ENCODE data around the gene SPAG5. TPM values are rescaled to one million over a fixed set of nuclear protein-coding genes. Genes with fewer than 3 reads are reported as not detected.

The SPAG5 gene
- total RNA-seq, 3 donors from 2014 or later (not counting 1 experiment from before 2014, with no cell fraction given): 18.0 to 19.6 (median 19.3) TPM

DNA sequence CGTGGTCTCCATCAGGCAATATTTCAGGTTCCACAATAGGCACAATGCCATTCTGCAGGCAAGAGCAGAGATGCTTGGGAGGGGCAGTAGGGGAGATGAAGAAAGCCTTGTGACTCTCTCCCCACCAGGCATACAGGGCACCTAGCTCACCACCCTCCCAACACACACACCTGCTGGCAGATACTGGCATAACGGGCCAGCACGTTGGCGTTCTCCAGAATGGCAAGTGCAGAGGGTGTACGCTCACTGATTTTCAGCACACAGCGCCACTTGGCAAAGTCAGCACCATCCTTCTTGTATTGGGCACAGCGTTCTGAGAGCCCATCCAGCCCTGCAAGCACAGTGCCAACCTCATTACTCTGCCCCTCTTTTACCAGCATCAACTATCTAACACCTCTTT lies 24.3 kb downstream of the SPAG5 start:
- Mint-ChIP-seq H3K27me3 (ENCODE audit: low read depth in 2 of 2) (no peaks in the 10 kb centered on the region), H3K4me3 (no peak overlapping the region), H3K27ac (no peak overlapping the region), H3K9me3 (no peaks in the 10 kb centered on the region), H3K4me1 (peaks cover 43 to 48% of the 10 kb centered on the region in 2 donors), H3K36me3 (no peaks in the 10 kb centered on the region)
- 94% methylated on average over 7 of the region's 7 CpGs for WGBS (ENCODE audit: insufficient coverage)
- no peaks in the 10 kb centered on the region for H3K36me3 ChIP-seq (ENCODE audit: control insufficient read depth, insufficient read depth, low read length)
- intact Hi-C loops (cut with micrococcal nuclease): no loop called here
- H3K4me1 ChIP-seq (ENCODE audit: control insufficient read depth, insufficient read depth, low read length): peaks cover 38% of the 10 kb centered on the region
- TF ChIP-seq, protein P1, sequence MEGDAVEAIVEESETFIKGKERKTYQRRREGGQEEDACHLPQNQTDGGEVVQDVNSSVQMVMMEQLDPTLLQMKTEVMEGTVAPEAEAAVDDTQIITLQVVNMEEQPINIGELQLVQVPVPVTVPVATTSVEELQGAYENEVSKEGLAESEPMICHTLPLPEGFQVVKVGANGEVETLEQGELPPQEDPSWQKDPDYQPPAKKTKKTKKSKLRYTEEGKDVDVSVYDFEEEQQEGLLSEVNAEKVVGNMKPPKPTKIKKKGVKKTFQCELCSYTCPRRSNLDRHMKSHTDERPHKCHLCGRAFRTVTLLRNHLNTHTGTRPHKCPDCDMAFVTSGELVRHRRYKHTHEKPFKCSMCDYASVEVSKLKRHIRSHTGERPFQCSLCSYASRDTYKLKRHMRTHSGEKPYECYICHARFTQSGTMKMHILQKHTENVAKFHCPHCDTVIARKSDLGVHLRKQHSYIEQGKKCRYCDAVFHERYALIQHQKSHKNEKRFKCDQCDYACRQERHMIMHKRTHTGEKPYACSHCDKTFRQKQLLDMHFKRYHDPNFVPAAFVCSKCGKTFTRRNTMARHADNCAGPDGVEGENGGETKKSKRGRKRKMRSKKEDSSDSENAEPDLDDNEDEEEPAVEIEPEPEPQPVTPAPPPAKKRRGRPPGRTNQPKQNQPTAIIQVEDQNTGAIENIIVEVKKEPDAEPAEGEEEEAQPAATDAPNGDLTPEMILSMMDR (IDR thresholded peaks at IDR 0.05): no peak
- no peak overlapping the region for H3K27ac ChIP-seq (ENCODE audit: low read length)
- no peaks in the 10 kb centered on the region for H3K9me3 ChIP-seq (ENCODE audit: control insufficient read depth, insufficient read depth, low read length)
- ATAC-seq (no peak), DNase-seq (peak in 1 of 2 donors; percentile 40)
- no peak overlapping the region for H3K4me3 ChIP-seq (ENCODE audit: low read length)
- H3K27me3 ChIP-seq (ENCODE audit: control insufficient read depth, insufficient read depth, low read length): no peaks in the 10 kb centered on the region

DNA sequence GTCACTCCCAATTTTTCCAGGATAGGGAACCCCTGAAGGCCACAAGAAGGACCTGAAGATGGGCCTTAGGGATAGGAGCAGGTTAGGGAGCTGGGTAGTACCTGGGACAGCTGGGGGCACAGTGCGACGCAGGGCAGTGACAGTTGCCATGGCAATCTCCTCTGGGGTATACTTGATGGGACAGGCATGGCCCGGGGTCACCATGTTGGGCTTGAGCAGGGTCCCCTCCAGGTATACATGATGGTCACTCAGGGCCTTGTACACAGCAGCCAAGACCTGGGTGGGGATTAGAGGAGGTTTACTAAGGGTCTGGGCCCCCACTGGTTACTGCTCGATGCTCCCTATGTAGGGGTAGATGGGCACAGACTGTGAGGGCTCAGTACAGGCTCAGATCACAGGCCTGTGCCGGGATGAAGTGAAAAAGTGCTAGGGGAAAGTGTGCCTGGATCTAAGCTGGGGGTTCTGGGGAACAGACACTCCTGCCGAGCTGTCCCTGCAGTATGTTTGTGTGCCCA lies 24.8 kb downstream of the SPAG5 start:
- ATAC-seq: no peak
- Mint-ChIP-seq H3K27ac (no peak overlapping the region), H3K27me3 (ENCODE audit: low read depth in 2 of 2) (no peaks in the 10 kb centered on the region), H3K36me3 (no peaks in the 10 kb centered on the region), H3K4me1 (peaks cover 45 to 50% of the 10 kb centered on the region in 2 donors), H3K4me3 (no peak overlapping the region), H3K9me3 (no peaks in the 10 kb centered on the region)
- Histone ChIP-seq H3K4me3 (ENCODE audit: low read length) (no peak overlapping the region), H3K4me1 (ENCODE audit: control insufficient read depth, insufficient read depth, low read length) (peaks cover 38% of the 10 kb centered on the region), H3K9me3 (ENCODE audit: control insufficient read depth, insufficient read depth, low read length) (no peaks in the 10 kb centered on the region), H3K27me3 (ENCODE audit: control insufficient read depth, insufficient read depth, low read length) (no peaks in the 10 kb centered on the region), H3K36me3 (ENCODE audit: control insufficient read depth, insufficient read depth, low read length) (no peaks in the 10 kb centered on the region), H3K27ac (ENCODE audit: low read length) (no peak overlapping the region)
- WGBS (ENCODE audit: insufficient coverage): 98% methylated on average over 6 of the region's 6 CpGs
- intact Hi-C loops (cut with micrococcal nuclease): no loop called here
- TF ChIP-seq, protein P1 (IDR thresholded peaks at IDR 0.05): no peak
- no peak for DNase-seq

DNA sequence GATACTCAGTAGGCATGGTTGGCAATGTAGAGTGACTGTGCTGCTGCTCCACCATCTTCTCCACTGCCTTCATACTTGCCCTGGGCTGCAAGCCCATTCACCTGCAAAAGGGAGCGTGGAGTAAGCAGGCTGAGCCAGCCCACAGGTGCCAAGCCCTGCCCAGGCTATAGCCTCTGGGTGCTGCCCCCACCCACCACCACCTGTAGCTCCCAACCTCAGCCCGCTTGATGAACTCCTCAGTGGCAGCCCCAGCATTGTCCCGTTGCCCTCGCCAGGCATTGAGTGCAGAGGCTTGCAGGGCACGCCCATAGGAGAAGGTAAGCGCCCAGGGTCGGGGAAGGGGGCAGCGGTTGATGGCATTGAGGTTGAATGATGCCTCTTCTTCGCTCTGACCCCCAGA lies 25.3 kb downstream of the SPAG5 start:
- no peaks in the 10 kb centered on the region for H3K36me3 Mint-ChIP-seq
- Histone ChIP-seq H3K4me3 (ENCODE audit: low read length) (no peak overlapping the region), H3K9me3 (ENCODE audit: control insufficient read depth, insufficient read depth, low read length) (no peaks in the 10 kb centered on the region), H3K36me3 (ENCODE audit: control insufficient read depth, insufficient read depth, low read length) (no peaks in the 10 kb centered on the region), H3K27ac (ENCODE audit: low read length) (no peak overlapping the region), H3K4me1 (ENCODE audit: control insufficient read depth, insufficient read depth, low read length) (peaks cover 38% of the 10 kb centered on the region), H3K27me3 (ENCODE audit: control insufficient read depth, insufficient read depth, low read length) (no peaks in the 10 kb centered on the region)
- intact Hi-C loops (cut with micrococcal nuclease): no loop called here
- no peaks in the 10 kb centered on the region for H3K27me3 Mint-ChIP-seq (ENCODE audit: low read depth in 2 of 2)
- no peak for ATAC-seq
- no peaks in the 10 kb centered on the region for H3K9me3 Mint-ChIP-seq
- no peak for DNase-seq
- WGBS (ENCODE audit: insufficient coverage): 95% methylated on average over 9 of the region's 9 CpGs
- H3K27ac Mint-ChIP-seq: no peak overlapping the region
- TF ChIP-seq, protein P1 (IDR thresholded peaks at IDR 0.05): no peak
- no peak overlapping the region for H3K4me3 Mint-ChIP-seq
- peaks cover 48 to 51% of the 10 kb centered on the region in 2 donors for H3K4me1 Mint-ChIP-seq

DNA sequence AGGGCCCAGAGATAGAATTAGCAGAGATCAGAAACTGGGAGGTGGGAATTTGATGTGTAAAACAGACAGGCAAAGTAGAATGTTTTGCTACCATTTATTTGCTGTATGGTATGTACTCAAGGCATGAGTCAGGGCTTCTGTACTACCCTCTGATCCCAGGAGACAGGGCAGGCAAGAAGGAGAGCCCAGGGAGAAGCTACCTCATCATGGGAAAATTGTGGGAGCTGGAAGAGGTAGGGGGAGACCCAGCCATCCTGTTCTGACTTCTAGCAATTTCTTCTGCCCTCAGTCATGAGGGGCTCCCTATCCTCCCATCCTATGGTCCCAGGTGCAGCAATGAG lies 25.8 kb downstream of the SPAG5 start:
- no peaks in the 10 kb centered on the region for H3K27me3 ChIP-seq (ENCODE audit: control insufficient read depth, insufficient read depth, low read length)
- H3K4me1 ChIP-seq (ENCODE audit: control insufficient read depth, insufficient read depth, low read length): peaks cover 38% of the 10 kb centered on the region
- peak overlapping the region; percentile 96 for H3K4me3 Mint-ChIP-seq
- H3K27ac Mint-ChIP-seq: peak overlapping the region; percentile 88 to 91
- intact Hi-C loops (cut with micrococcal nuclease): no loop called here
- no peaks in the 10 kb centered on the region for H3K27me3 Mint-ChIP-seq (ENCODE audit: low read depth in 2 of 2)
- no peaks in the 10 kb centered on the region for H3K9me3 ChIP-seq (ENCODE audit: control insufficient read depth, insufficient read depth, low read length)
- ATAC-seq (no peak), DNase-seq (no peak)
- no peak overlapping the region for H3K27ac ChIP-seq (ENCODE audit: low read length)
- H3K9me3 Mint-ChIP-seq: no peaks in the 10 kb centered on the region
- H3K36me3 ChIP-seq (ENCODE audit: control insufficient read depth, insufficient read depth, low read length): no peaks in the 10 kb centered on the region
- no peak overlapping the region for H3K4me3 ChIP-seq (ENCODE audit: low read length)
- TF ChIP-seq, protein P1 (IDR thresholded peaks at IDR 0.05): no peak
- no peaks in the 10 kb centered on the region for H3K36me3 Mint-ChIP-seq
- peaks cover 53 to 56% of the 10 kb centered on the region in 2 donors for H3K4me1 Mint-ChIP-seq
